HG02798 (cell line): Measurements from ENCODE around the gene ITGA2B.
"Not testable (repeated sequence)": the region's sequence is repeated elsewhere in the genome, so short reads cannot be mapped to it uniquely, and the experiment has no call there.

Experiments
- ATAC-seq: cut with Tn5 transposase; IDR thresholded peaks from one replicate; pipeline ENCODE4 v1.9.1; 2021; ENCODE audit warnings: mild to moderate bottlenecking; ENCODE audit not compliant: unreplicated experiment, poor library complexity

Gene ITGA2B

GRCh38 chr17:44372036-44372435, 17.4 kb downstream of the ITGA2B start:
- ATAC-seq, result no peak

DNA sequence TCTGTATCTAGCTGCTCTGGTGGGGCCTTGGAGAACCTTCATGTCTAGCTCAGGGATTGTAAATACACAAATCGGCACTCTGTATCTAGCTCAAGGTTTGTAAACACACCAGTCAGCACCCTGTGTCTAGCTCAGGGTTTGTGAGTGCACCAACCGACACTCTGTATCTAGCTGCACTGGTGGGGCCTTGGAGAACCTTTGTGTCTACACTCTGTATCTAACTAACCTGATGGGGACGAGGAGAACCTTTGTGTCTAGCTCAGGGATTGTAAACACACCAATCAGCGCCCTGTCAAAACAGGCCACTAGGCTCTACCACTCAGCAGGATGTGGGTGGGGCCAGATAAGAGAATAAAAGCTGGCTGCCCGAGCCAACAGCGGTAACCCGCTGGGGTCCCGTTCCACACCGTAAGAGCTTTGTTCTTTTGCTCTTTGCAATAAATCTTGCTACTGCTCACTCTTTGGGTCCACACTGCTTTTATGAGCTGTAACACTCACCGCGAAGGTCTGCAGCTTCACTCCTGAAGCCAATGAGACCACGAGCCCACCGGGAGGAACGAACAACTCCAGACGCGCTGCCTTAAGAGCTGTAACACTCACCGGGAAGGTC, 19.9 kb downstream of the ITGA2B start:
- ATAC-seq, result not testable (repeated sequence)

GRCh38 chr17:44368391-44369243, 20.8 kb downstream of the ITGA2B start:
- not testable (repeated sequence) for ATAC-seq

- no peak for ATAC-seq
Observed at GRCh38 chr17:44367231-44367979, 22.0 kb downstream of the ITGA2B start.

- ATAC-seq, result not testable (repeated sequence)
Observed at GRCh38 chr17:44365051-44365450, 24.4 kb downstream of the ITGA2B start.

DNA sequence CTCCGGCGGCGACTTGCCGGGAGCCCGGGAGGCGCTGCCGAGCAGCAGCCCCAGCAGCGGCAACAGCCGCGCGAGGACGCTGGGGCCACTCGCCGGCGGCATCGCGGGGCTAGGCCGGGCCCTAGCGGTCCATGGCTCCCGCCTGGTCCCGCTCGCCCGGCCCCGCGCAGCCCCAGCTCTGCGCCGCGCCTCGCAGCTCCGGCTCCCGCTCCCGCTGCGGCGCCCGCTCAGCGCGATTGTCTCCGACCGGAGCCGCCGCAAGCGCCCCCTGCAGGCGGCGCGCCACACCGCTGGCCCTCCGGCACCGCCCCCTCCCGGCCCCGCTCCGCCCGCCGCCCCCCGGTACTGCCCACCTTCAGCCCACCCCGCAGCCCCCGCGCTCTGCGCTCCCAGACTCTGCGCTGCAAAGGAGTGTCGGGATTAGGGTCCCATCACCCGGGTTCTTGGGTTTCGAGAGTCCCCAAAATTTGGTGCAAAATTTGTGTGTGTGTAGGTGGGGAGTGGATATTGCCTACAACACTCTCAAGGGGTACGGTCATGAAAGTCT, 25.8 kb downstream of the ITGA2B start, which contains the start of gene FAM171A2:
FAM171A2 (minus strand) TSS at position 241 of the 547 bp plus-strand sequence; CDS start at position 102, 139 bp downstream.
- ATAC-seq, result peak; percentile 79

DNA sequence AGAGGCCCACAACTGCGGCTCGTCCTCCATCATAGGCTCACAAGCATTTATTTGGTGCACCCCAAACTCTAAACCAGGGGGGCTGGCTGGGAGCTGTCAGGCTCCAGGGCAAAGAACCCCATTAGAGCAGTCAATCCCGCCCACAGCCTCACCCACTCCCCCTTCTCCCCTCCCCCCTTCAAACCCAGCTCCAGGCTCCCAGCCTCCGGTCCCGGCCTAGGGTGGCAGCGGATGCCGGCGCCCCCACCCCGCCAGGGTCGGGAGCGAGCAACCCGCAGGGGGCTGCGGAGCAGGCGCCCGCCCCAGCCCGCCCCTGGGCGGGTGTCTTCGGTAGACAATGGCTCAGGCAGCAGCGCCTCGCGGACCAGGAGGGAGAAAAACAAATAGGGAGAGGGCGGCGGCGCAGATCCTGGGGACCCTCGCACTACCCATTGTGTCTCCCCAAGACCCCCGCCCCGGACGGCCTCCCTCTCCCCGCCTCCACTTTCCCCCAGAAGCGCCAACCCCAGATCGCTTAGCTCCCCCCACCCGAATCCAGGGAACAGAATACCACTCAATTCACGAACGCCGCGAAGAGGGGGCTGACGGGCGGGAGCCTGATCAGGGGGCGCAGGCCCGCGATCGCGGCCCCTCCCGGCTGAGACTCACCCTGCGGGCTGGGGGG, 26.4 kb downstream of the ITGA2B start:
- ATAC-seq, result no peak

DNA sequence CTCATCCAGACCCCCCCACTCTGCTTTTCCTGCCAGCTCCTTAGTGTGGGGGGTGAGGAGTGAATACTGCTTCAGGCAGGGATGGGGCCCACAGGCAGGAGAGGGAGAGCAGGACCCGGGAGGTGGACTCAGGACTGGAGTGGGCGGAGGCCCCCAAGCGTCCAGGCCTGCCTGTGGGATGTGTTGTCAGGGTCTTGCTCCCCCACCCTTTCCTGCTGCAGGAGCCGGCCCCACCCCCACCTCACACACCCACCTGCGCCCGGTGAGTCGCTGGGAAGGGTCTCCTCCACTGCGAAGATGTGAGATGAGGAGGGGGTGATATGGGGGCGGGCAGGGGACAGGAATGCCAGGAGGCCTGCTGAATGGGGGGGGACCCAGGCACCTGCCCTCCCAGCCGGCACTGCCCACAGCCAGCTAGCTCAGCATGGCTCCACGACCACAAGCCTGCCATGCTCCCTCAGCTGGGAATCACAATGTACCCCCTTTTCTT, 26.9 kb downstream of the ITGA2B start:
- ATAC-seq, result no peak

DNA sequence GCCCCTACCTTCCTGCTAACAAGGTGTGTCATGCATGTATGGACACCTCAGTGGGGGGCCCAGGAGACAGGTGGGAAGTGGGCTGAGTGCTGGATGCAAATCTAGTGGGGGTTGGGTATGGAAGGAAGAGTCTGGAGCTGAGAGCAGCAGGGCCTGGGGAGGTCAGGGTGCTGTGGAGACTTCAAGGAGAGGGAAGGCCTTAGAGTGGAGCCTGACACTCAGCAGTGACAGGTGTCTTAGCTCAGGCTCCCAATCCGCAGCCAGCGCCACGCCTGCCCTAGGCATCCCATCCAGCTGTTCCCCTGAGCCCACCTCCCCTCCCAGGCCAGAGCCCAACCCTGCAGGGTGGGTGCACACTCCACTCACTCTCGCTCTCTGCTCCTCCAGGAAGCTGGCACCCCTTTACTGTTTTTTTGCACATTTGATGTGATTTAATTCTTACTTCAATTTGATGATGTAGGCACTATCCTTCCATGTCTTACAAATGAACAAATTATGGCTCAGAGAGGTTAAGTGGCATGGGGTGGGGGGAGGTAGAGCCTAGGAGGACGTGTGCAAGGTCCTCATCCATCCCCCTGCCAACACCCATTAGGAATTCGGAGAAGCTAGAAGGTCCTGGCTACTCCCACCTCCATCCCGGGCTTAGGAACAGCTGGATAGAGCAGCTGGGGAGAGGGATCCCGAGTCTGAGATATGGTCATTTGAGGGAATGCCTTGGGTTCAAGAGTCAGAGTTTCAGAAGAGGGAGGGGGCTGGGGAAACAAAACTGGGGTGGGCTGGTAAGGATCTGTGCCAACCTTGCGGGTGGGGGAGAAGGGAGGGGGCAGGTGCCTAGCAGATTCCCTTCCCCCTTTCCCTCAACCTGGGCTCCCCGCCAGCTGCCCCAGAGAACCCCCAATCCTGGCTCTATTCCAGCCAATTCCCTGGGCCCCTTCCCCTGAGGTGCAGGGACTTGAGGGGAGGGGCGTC, 27.9 kb downstream of the ITGA2B start:
- no peak for ATAC-seq

DNA sequence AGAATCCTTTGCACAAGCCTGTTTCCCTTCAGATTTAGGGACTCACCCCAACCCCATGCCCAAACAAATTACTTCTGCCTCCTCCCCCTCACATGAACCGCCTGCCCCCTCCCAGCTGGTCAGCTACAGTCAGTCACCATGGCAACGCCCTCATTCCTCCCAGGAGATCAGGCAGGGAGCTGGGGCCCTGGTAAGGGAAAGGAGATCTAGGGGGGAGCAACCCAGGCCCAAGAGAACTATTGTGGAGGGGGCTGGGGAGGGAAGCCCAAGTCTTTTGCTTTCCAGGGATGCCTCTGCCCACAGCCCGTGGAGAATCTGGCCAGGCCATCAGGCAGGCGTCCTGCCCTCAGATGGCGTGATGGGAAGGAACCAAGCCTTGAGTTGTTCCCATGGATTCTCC, 28.6 kb downstream of the ITGA2B start:
- ATAC-seq, result no peak

GRCh38 chr17:44360144-44360533, 29.3 kb downstream of the ITGA2B start:
- ATAC-seq, result no peak

DNA sequence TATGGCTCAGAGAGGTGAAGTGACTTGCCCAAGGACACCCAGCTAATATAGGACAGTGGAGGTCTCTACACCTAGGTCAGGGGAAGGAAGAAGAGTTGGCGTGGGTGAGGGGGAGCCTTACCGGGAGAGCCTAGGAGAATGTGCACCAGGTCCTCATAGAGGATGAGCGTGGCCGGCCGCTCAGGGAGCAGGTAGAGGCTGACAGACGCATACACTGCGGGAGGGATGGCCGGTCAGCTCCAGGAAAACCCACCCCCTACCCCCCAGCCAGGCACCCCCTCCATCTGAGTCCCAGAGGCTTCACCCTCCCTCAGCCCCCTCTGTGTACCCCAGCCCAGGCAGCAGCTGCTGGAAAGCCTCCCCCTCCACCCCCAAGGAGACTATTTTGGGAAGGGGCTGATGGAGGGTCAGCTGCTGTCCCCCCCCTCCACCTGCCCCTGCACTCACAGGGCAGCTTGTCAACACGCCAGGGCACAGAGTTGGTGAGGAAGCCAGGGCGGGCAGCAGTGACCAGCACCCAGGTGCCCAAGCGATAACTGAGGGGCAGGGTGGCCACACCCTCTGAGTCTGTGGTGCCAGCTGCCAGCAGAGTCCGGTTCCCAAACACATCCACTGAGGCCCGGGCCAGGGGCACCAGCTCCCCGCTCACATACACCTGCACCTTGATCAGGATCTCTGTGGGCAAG, 29.8 kb downstream of the ITGA2B start:
- no peak for ATAC-seq

DNA sequence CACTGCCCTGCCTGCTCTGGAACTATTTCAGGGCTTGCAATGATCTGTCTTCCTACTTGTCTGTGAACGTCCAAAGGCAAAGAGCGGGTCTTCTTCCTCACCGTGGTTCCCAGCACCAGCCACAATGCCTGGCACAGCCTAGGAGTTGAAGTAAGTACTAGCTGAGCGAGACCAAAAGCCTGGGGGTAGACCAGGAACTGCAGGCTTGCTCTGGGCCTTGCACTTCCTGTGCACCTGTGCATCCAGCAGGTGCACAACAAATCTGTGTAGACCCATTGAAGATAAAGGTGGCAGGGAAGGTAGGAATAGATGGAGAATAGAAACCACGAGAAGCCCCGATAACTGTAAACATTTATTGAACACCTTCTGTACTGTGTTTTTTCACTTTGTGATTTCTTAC, 30.4 kb downstream of the ITGA2B start:
- no peak for ATAC-seq

GRCh38 chr17:44358066-44358465, 31.4 kb downstream of the ITGA2B start:
- no peak for ATAC-seq

- ATAC-seq, result no peak
Observed at GRCh38 chr17:44356241-44356640, 33.2 kb downstream of the ITGA2B start.

DNA sequence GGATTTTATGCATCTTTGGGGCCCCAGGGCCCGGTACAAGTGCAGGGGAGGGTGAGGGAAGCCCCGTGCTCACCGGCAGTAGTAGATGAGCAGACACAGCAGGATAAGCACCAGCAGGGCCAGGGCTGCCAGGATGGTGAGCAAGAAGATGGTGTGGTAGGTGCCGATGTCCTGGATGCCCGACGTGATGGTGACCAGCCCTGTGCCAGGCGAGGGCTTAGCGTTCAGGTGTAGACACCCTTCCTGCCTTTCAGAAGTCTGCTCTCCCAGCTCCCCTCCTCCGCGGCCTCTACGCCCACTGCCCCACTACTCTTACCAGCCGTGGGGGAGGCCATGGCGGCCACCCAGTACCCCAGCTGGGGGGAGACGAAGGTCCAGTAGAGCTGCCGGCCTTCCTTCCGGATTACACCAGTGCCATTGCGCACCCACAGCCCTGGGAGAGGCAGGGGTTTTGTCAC, 33.8 kb downstream of the ITGA2B start:
- no peak for ATAC-seq

- ATAC-seq, result no peak
Observed at GRCh38 chr17:44354582-44355561, 34.6 kb downstream of the ITGA2B start.
